Measurements from ENCODE around the gene AGAP1.

DNA sequence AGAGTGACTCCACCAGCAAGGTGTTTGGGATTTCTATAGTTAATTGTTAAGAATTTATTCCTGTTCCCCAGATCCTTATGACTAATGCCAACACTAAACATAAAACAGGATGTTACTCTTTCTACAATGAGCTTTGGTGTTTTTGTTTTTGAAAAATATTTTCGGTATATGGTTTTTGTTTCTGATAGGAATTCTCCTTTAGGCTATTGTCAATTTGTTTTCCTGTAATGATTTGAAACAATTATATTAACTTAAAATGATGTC is 182.6 kb downstream of the AGAP1 start:
- TF ChIP-seq, protein P1, sequence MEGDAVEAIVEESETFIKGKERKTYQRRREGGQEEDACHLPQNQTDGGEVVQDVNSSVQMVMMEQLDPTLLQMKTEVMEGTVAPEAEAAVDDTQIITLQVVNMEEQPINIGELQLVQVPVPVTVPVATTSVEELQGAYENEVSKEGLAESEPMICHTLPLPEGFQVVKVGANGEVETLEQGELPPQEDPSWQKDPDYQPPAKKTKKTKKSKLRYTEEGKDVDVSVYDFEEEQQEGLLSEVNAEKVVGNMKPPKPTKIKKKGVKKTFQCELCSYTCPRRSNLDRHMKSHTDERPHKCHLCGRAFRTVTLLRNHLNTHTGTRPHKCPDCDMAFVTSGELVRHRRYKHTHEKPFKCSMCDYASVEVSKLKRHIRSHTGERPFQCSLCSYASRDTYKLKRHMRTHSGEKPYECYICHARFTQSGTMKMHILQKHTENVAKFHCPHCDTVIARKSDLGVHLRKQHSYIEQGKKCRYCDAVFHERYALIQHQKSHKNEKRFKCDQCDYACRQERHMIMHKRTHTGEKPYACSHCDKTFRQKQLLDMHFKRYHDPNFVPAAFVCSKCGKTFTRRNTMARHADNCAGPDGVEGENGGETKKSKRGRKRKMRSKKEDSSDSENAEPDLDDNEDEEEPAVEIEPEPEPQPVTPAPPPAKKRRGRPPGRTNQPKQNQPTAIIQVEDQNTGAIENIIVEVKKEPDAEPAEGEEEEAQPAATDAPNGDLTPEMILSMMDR (IDR thresholded peaks at IDR 0.05), result no peak
- TF ChIP-seq POLR2A (IDR thresholded peaks at IDR 0.05), result no peak
